ENCODE data around the gene MYBPC2.

MYBPC2 gene

GRCh38 chr19:50478901-50479715 is 46.4 kb downstream of the MYBPC2 start:
- no peak for DNase-seq (ENCODE audit: low read depth in 4 of 4, low spot score in 1 of 4)

- no peak for DNase-seq (ENCODE audit: low read depth in 4 of 4, low spot score in 1 of 4)
These were observed 47.1 kb downstream of the MYBPC2 start for GRCh38 chr19:50479761-50480251.

GRCh38 chr19:50480281-50481111 is 47.8 kb downstream of the MYBPC2 start:
- no peak for DNase-seq (ENCODE audit: low read depth in 4 of 4, low spot score in 1 of 4)

- DNase-seq (ENCODE audit: low read depth in 4 of 4, low spot score in 1 of 4) = no peak
These were observed 48.9 kb downstream of the MYBPC2 start for GRCh38 chr19:50481351-50482149.

GRCh38 chr19:50482271-50482855 is 49.7 kb downstream of the MYBPC2 start:
- no peak for DNase-seq (ENCODE audit: low read depth in 4 of 4, low spot score in 1 of 4)

GRCh38 chr19:50482916-50483315 is 50.2 kb downstream of the MYBPC2 start:
- DNase-seq (ENCODE audit: low read depth in 4 of 4, low spot score in 1 of 4) = no peak

- no peak for DNase-seq (ENCODE audit: low read depth in 4 of 4, low spot score in 1 of 4)
These were observed 52.7 kb downstream of the MYBPC2 start for GRCh38 chr19:50485284-50485955.

GRCh38 chr19:50486823-50487515 is 54.3 kb downstream of the MYBPC2 start:
- peak; percentile 29 to 49 (median 42) for DNase-seq (ENCODE audit: low read depth in 4 of 4, low spot score in 1 of 4)

- DNase-seq (ENCODE audit: low read depth in 4 of 4, low spot score in 1 of 4) = no peak
These were observed 55.9 kb downstream of the MYBPC2 start for GRCh38 chr19:50488389-50489194.

GRCh38 chr19:50489461-50490011 is 56.8 kb downstream of the MYBPC2 start:
- DNase-seq (ENCODE audit: low read depth in 4 of 4, low spot score in 1 of 4) = no peak

GRCh38 chr19:50490411-50490811 is 57.7 kb downstream of the MYBPC2 start:
- DNase-seq (ENCODE audit: low read depth in 4 of 4, low spot score in 1 of 4) = no peak

- DNase-seq (ENCODE audit: low read depth in 4 of 4, low spot score in 1 of 4) = no peak
These were observed 58.3 kb downstream of the MYBPC2 start for GRCh38 chr19:50490991-50491472.

- no peak for DNase-seq (ENCODE audit: low read depth in 4 of 4, low spot score in 1 of 4)
These were observed 59.8 kb downstream of the MYBPC2 start for GRCh38 chr19:50492303-50493052.

GRCh38 chr19:50493171-50493570 is 60.5 kb downstream of the MYBPC2 start:
- no peak for DNase-seq (ENCODE audit: low read depth in 4 of 4, low spot score in 1 of 4)

- DNase-seq (ENCODE audit: low read depth in 4 of 4, low spot score in 1 of 4) = no peak
These were observed 61.7 kb downstream of the MYBPC2 start for GRCh38 chr19:50494186-50495019.

GRCh38 chr19:50495020-50495531 is 62.4 kb downstream of the MYBPC2 start:
- DNase-seq (ENCODE audit: low read depth in 4 of 4, low spot score in 1 of 4) = no peak

Measured in stimulated activated CD4-positive, alpha-beta T cell treated with anti-CD3 and anti-CD28 coated beads, Interleukin-1b, Interleukin-23, amount 100 ng/mL, for 24 hours (primary cell).